SK-N-SH treated with all-trans-retinoic acid at 6 μM for 48 hours (cell line): ENCODE measurements around the gene MAPKAPK2.

Experiments
- ATAC-seq: fragments of 200-7000 bp; cut with Tn5 transposase; 3 replicates; pipeline ENCODE4 v1.9.1; 2020; ENCODE audit warnings: mild to moderate bottlenecking, moderate library complexity
- ARNTL ChIP-seq: fragments of 450-650 bp; formaldehyde crosslinking; IDR thresholded peaks from 2 replicates; pipeline ENCODE4 v1.5.0; 2020; ENCODE audit warnings: low read depth, mild to moderate bottlenecking, moderate library complexity, borderline replicate concordance
- BACH2 ChIP-seq: fragments of 250-450 bp; sonication (Bioruptor Pico); IDR thresholded peaks from 2 replicates; pipeline ENCODE4 v1.9.0; 2021; ENCODE audit warnings: mild to moderate bottlenecking, borderline replicate concordance
- CSDC2 ChIP-seq: fragments of 250-450 bp; sonication (Bioruptor Pico); IDR thresholded peaks from 2 replicates; pipeline ENCODE4 v1.5.0; 2020; ENCODE audit warnings: mild to moderate bottlenecking, moderate library complexity
- CSRNP3 ChIP-seq: fragments of 250-450 bp; sonication (Bioruptor Pico); IDR thresholded peaks from 2 replicates; pipeline ENCODE4 v1.5.1; 2021; ENCODE audit warnings: mild to moderate bottlenecking, moderate library complexity
- ESRRG ChIP-seq: fragments of 250-450 bp; sonication (Bioruptor Pico); IDR thresholded peaks from 2 replicates; pipeline ENCODE4 v1.6.1; 2021; ENCODE audit warnings: mild to moderate bottlenecking
- GLIS3 ChIP-seq: fragments of 250-450 bp; sonication (Bioruptor Pico); IDR thresholded peaks from 2 replicates; pipeline ENCODE4 v1.5.0; 2020; ENCODE audit warnings: mild to moderate bottlenecking, moderate library complexity
- ISL1 ChIP-seq: fragments of 250-450 bp; sonication (Bioruptor Pico); IDR thresholded peaks from 2 replicates; pipeline ENCODE4 v2.1.2; 2022; ENCODE audit warnings: mild to moderate bottlenecking, moderate library complexity
- OSR1 ChIP-seq: fragments of 250-450 bp; sonication (Bioruptor Pico); IDR thresholded peaks from 2 replicates; pipeline ENCODE4 v1.8.0; 2022; ENCODE audit warnings: moderate library complexity, mild to moderate bottlenecking, inconsistent platforms
- PATZ1 ChIP-seq: fragments of 250-450 bp; sonication (Bioruptor Pico); IDR thresholded peaks from 2 replicates; pipeline ENCODE4 v1.8.0; 2020; ENCODE audit warnings: mild to moderate bottlenecking, moderate library complexity, borderline replicate concordance
- PPARA ChIP-seq: fragments of 250-450 bp; sonication (Bioruptor Pico); IDR thresholded peaks from 2 replicates; pipeline ENCODE4 v1.5.0; 2020; ENCODE audit warnings: mild to moderate bottlenecking, borderline replicate concordance
- RARB ChIP-seq: fragments of 250-450 bp; sonication (Bioruptor Pico); IDR thresholded peaks from 2 replicates; pipeline ENCODE4 v1.8.0; 2021; ENCODE audit warnings: mild to moderate bottlenecking, moderate library complexity
- SNAI2 ChIP-seq: fragments of 250-450 bp; sonication (Bioruptor Pico); IDR thresholded peaks from 2 replicates; pipeline ENCODE4 v1.5.0; 2020; ENCODE audit warnings: mild to moderate bottlenecking, moderate library complexity
- TCF4 ChIP-seq: fragments of 250-450 bp; sonication (Bioruptor Pico); IDR thresholded peaks from 2 replicates; pipeline ENCODE4 v1.8.0; 2021; ENCODE audit warnings: mild to moderate bottlenecking, moderate library complexity, borderline replicate concordance
- TOX ChIP-seq: fragments of 250-450 bp; sonication (Bioruptor Pico); IDR thresholded peaks from 2 replicates; pipeline ENCODE4 v1.8.0; 2021; ENCODE audit warnings: mild to moderate bottlenecking, moderate library complexity, borderline replicate concordance
- TSHZ2 ChIP-seq: fragments of 250-450 bp; sonication (Bioruptor Pico); IDR thresholded peaks from 2 replicates; pipeline ENCODE4 v1.5.0; 2020; ENCODE audit warnings: mild to moderate bottlenecking, moderate library complexity
- ZC3H10 ChIP-seq: fragments of 250-450 bp; sonication (Bioruptor Pico); IDR thresholded peaks from 2 replicates; pipeline ENCODE4 v1.5.1; 2021; ENCODE audit warnings: mild to moderate bottlenecking, moderate library complexity
- ZFP3 ChIP-seq: fragments of 250-450 bp; sonication (Bioruptor Pico); IDR thresholded peaks from 2 replicates; pipeline ENCODE4 v1.5.0; 2020; ENCODE audit warnings: mild to moderate bottlenecking, moderate library complexity
- ZFP30 ChIP-seq: fragments of 450-650 bp; formaldehyde crosslinking; IDR thresholded peaks from 2 replicates; pipeline ENCODE4 v1.5.0; 2022; ENCODE audit warnings: mild to moderate bottlenecking, moderate library complexity
- ZNF565 ChIP-seq: fragments of 450-650 bp; formaldehyde crosslinking; conservative IDR thresholded peaks from 2 replicates; pipeline ENCODE4 v1.5.0; 2020; ENCODE audit warnings: low read depth, mild to moderate bottlenecking, moderate library complexity
- ZNF70 ChIP-seq: fragments of 450-650 bp; formaldehyde crosslinking; IDR thresholded peaks from 2 replicates; pipeline ENCODE4 v1.5.0; 2020; ENCODE audit warnings: mild to moderate bottlenecking, moderate library complexity
- ZNF8 ChIP-seq: fragments of 450-650 bp; formaldehyde crosslinking; IDR thresholded peaks from 2 replicates; pipeline ENCODE4 v1.5.0; 2020; ENCODE audit warnings: mild to moderate bottlenecking, moderate library complexity
- TF ChIP-seq, protein P1 (sequence below): fragments of 250-450 bp; sonication (Bioruptor Pico); IDR thresholded peaks from 2 replicates; pipeline ENCODE4 v1.8.0; 2021; ENCODE audit warnings: low read depth, mild to moderate bottlenecking, moderate library complexity, borderline replicate concordance

Gene MAPKAPK2

DNA sequence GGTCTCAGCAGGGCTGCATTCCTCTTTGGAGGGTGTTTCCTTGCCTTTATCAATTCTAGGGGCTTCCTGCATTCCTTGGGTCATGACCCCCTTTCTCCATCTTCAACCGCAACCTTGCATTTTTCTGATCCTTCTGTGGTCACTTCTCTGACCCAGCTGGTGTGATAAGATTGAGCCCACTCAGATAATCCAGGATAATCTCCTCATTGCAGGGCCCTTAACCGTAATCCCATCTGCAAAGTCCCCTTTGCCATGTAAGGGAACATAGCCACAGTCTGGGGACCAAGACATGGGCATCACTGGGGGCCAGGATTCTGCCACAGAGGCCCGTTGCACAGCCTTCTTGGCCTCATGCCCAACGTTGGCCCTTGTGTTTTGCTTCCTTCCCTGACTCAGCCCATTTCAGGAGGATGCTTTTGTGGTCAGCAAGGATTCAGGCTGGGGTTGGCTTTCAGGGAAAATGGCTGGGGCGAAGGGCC lies 50.9 kb downstream of the MAPKAPK2 start:
- ATAC-seq = no peak
- no peak for TF ChIP-seq SNAI2 (CRISPR knock-in tag)
- no peak for TF ChIP-seq ESRRG (CRISPR knock-in tag)
- TF ChIP-seq PATZ1 (CRISPR knock-in tag) = no peak
- no peak for TF ChIP-seq ZC3H10
- TF ChIP-seq OSR1 (CRISPR knock-in tag) = no peak
- TF ChIP-seq ZFP3 (CRISPR knock-in tag) = no peak
- TF ChIP-seq ZNF565 (CRISPR knock-in tag) = no peak
- TF ChIP-seq ZNF8 (CRISPR knock-in tag) = no peak
- no peak for TF ChIP-seq TSHZ2 (CRISPR knock-in tag)
- TF ChIP-seq ISL1 (CRISPR knock-in tag) = no peak
- TF ChIP-seq GLIS3 (CRISPR knock-in tag) = no peak

GRCh38 chr1:206736878-206737728 lies 52.4 kb downstream of the MAPKAPK2 start:
- no peak for ATAC-seq
- TF ChIP-seq ZNF70 (CRISPR knock-in tag) = no peak
- TF ChIP-seq ARNTL (CRISPR knock-in tag) = no peak
- TF ChIP-seq ESRRG (CRISPR knock-in tag) = no peak
- no peak for TF ChIP-seq PPARA (CRISPR knock-in tag)
- TF ChIP-seq CSDC2 (CRISPR knock-in tag) = no peak
- no peak for TF ChIP-seq RARB (CRISPR knock-in tag)
- TF ChIP-seq ZFP30 (CRISPR knock-in tag) = no peak
- no peak for TF ChIP-seq CSRNP3 (CRISPR knock-in tag)
- TF ChIP-seq ZFP3 (CRISPR knock-in tag) = no peak
- TF ChIP-seq ZNF565 (CRISPR knock-in tag) = no peak
- TF ChIP-seq, protein P1, sequence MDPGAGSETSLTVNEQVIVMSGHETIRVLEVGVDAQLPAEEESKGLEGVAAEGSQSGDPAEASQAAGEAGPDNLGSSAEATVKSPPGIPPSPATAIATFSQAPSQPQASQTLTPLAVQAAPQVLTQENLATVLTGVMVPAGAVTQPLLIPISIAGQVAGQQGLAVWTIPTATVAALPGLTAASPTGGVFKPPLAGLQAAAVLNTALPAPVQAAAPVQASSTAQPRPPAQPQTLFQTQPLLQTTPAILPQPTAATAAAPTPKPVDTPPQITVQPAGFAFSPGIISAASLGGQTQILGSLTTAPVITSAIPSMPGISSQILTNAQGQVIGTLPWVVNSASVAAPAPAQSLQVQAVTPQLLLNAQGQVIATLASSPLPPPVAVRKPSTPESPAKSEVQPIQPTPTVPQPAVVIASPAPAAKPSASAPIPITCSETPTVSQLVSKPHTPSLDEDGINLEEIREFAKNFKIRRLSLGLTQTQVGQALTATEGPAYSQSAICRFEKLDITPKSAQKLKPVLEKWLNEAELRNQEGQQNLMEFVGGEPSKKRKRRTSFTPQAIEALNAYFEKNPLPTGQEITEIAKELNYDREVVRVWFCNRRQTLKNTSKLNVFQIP (CRISPR knock-in tag) = no peak
- TF ChIP-seq TSHZ2 (CRISPR knock-in tag) = no peak
- no peak for TF ChIP-seq PATZ1 (CRISPR knock-in tag)
- TF ChIP-seq TOX (CRISPR knock-in tag) = no peak
- no peak for TF ChIP-seq GLIS3 (CRISPR knock-in tag)
- no peak for TF ChIP-seq OSR1 (CRISPR knock-in tag)
- no peak for TF ChIP-seq ZNF8 (CRISPR knock-in tag)
- no peak for TF ChIP-seq TCF4 (CRISPR knock-in tag)
- no peak for TF ChIP-seq BACH2 (CRISPR knock-in tag)
